OCI-LY7 (cell line): ENCODE results near the gene LIMK2. TPM values are rescaled to one million over a fixed set of nuclear protein-coding genes. Genes with fewer than 3 reads are reported as not detected.

Experiments used
- BruUV-seq: library from RNA; stranded (reverse); fragments of 400-500 nt; replicated peaks from 2 replicates; lab custom pipeline; 2021; lab: Mats Ljungman, UMichigan
- CTCF ChIA-PET: fragments of 300-600 bp; sonication (Branson Sonifier 250); formaldehyde crosslinking; loops from one replicate; lab custom pipeline; 2022; ENCODE audit warnings: antibody characterized with exemption; ENCODE audit not compliant: unreplicated experiment; lab: Charles Lee
- POLR2A ChIA-PET: fragments of 300-600 bp; sonication (Branson Sonifier 250); formaldehyde crosslinking; loops from one replicate; lab custom pipeline; 2022; ENCODE audit warnings: antibody characterized with exemption; lab: Charles Lee
- DNase-seq: peaks from one replicate; pipeline ENCODE4 v3.0.0-alpha.2; 2015; ENCODE audit warnings: low spot score
- H2AFZ ChIP-seq: fragments of 200-600 bp; sonication (generic), shearing (Covaris generic); 2 replicates; pipeline ENCODE4 v1.6.1; 2014; ENCODE audit warnings: mild to moderate bottlenecking, antibody characterized with exemption, low read length, moderate library complexity
- H3K27ac ChIP-seq: fragments of 200-600 bp; sonication (generic); 2 replicates; pipeline ENCODE4 v1.5.1; 2014; ENCODE audit warnings: mixed run types, low read depth, mild to moderate bottlenecking, moderate library complexity, low read length, inconsistent platforms; ENCODE audit not compliant: poor library complexity, severe bottlenecking
- H3K36me3 ChIP-seq: fragments of 200-600 bp; sonication (generic); 2 replicates; pipeline ENCODE4 v1.6.1; 2014; ENCODE audit warnings: mild to moderate bottlenecking, antibody characterized with exemption, low read length, moderate library complexity, mixed read lengths; ENCODE audit not compliant: insufficient read depth
- H3K4me1 ChIP-seq: fragments of 200-600 bp; sonication (generic); 2 replicates; pipeline ENCODE4 v1.5.1; 2014; ENCODE audit warnings: mild to moderate bottlenecking, low read length; ENCODE audit not compliant: insufficient read depth, poor library complexity, severe bottlenecking
- H3K4me2 ChIP-seq: fragments of 200-600 bp; sonication (generic); 2 replicates; pipeline ENCODE4 v1.6.1; 2014; ENCODE audit warnings: mild to moderate bottlenecking, low read length
- H3K4me3 ChIP-seq: fragments of 200-600 bp; sonication (generic); 2 replicates; pipeline ENCODE4 v1.5.1; 2014; ENCODE audit warnings: mild to moderate bottlenecking, low read depth, low read length; ENCODE audit not compliant: poor library complexity, severe bottlenecking
- H3K79me2 ChIP-seq: fragments of 200-600 bp; sonication (generic); 2 replicates; pipeline ENCODE4 v1.6.1; 2016; ENCODE audit warnings: low read depth, mild to moderate bottlenecking, low read length, moderate library complexity, mixed read lengths; ENCODE audit not compliant: insufficient read depth
- H3K9me2 ChIP-seq: fragments of 200-600 bp; sonication (generic); 2 replicates; pipeline ENCODE4 v1.6.1; 2016; ENCODE audit warnings: mild to moderate bottlenecking, low read length, mixed read lengths; ENCODE audit not compliant: insufficient read depth
- H3K9me3 ChIP-seq: fragments of 200-600 bp; sonication (generic); 2 replicates; pipeline ENCODE4 v1.6.1; 2014; ENCODE audit warnings: mild to moderate bottlenecking, mixed run types, low read length, mixed read lengths
- H4K20me1 ChIP-seq: fragments of 200-600 bp; sonication (generic); 2 replicates; pipeline ENCODE4 v1.6.1; 2014; ENCODE audit warnings: mild to moderate bottlenecking, antibody characterized with exemption, low read length, moderate library complexity, mixed read lengths; ENCODE audit not compliant: insufficient read depth
- EZH2phosphoT487 ChIP-seq: fragments of 200-600 bp; sonication (generic); IDR thresholded peaks from 2 replicates; pipeline ENCODE4 v1.6.1; 2018; ENCODE audit warnings: low read depth, borderline replicate concordance, mild to moderate bottlenecking, mixed run types, antibody characterized with exemption, low read length, moderate library complexity, mixed read lengths
- intact Hi-C: fragments of 100-400 bp; cut with micrococcal nuclease; formaldehyde crosslinking; loops from one replicate; pipeline ENCODE4 v1.10.0; 2022; ENCODE audit not compliant: unreplicated experiment
- total RNA-seq, 2 experiments: library from RNA; depleted of rRNA in 1 of 2; stranded (reverse); fragments of >200 nt in 1 of 2; shearing (Covaris generic) in 1 of 2; gene quantifications; 2 replicates each; pipeline ENCODE4 v1.2.3, GENCODE V29; 2014 to 2022
- TF ChIP-seq, protein P1 (sequence below): fragments of 200-600 bp; sonication (generic); conservative IDR thresholded peaks from 2 replicates; pipeline ENCODE4 v1.5.1; 2014; ENCODE audit warnings: mild to moderate bottlenecking, antibody characterized with exemption, low read length, moderate library complexity, mixed read lengths

Gene LIMK2
- total RNA-seq, 2 experiments from 2014 or later: 16.2 to 24.8 TPM

DNA sequence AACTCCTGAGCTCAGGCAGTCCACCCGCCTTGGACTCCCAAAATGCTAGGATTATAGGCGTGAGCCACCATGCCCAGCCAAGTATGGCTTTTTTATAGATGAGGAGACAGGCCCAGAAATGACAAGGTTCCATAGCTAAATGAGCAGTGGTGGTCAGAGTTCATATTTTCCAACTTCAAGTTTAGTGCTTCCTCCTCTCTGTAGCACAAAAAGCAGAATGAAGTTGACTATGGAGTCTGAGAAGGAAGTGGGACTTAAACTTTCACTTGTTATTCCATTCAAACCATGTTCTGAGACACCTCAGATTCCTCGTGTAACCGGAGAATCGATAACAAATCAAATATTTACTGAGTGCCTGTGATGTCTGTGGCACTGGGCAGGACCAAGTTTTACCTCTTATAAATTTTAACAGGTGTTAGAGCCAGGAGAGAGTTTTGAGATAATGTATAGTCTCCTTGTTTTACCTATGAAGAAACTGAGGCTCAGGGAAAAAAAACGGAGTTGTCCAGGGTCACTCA, 3.0 kb downstream of the LIMK2 start:
- POLR2A ChIA-PET: no interaction called here

DNA sequence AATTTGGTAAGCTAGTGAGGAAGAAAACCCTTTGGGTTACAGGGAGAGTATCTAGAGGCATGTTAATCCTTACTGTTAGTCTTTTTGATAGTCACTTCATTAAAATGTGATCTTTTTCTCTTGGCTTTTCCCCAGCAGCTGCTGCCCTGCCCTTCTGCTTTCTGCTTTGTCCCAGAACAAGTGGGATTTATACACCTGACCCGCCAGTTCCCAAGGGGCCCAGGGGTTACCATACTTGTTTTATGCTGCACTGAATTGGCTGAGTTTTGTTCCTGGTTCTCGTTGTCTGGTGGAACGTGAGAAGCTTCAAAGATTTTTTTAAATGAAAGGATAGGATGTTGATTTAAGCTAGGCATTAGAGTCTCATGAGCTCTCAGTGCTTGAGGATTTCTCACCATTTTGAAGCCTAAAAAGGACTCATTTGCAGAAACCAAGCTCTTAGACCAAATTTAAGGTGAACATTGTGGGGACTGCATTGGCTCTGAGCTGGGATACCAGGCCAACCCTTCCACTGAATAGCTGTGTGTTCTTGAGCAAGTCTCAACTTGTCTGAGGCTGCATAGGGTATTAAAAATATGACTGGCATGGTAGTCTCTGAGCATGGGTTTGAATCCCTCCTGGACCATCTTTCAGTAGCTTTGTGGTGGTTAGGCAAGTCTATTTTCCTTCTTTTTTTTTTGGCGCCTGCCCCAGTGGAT, 6.6 kb downstream of the LIMK2 start:
- no peak overlapping the region for H2AFZ ChIP-seq
- H3K4me2 ChIP-seq: no peak overlapping the region
- TF ChIP-seq, protein P1, sequence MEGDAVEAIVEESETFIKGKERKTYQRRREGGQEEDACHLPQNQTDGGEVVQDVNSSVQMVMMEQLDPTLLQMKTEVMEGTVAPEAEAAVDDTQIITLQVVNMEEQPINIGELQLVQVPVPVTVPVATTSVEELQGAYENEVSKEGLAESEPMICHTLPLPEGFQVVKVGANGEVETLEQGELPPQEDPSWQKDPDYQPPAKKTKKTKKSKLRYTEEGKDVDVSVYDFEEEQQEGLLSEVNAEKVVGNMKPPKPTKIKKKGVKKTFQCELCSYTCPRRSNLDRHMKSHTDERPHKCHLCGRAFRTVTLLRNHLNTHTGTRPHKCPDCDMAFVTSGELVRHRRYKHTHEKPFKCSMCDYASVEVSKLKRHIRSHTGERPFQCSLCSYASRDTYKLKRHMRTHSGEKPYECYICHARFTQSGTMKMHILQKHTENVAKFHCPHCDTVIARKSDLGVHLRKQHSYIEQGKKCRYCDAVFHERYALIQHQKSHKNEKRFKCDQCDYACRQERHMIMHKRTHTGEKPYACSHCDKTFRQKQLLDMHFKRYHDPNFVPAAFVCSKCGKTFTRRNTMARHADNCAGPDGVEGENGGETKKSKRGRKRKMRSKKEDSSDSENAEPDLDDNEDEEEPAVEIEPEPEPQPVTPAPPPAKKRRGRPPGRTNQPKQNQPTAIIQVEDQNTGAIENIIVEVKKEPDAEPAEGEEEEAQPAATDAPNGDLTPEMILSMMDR: no peak
- no peak for TF ChIP-seq EZH2phosphoT487
- H3K9me3 ChIP-seq: no peaks in the 10 kb centered on the region
- no peaks in the 10 kb centered on the region for H4K20me1 ChIP-seq
- no peak for DNase-seq
- POLR2A ChIA-PET: interaction anchor here (0.6 to 2.1 kb wide), 4 partner anchors 9 to 313 kb away, joined by 3 to 6 read pairs (median 4); no protein-coding TSS in a partner anchor
- intact Hi-C loops: no loop called here
- H3K4me3 ChIP-seq: no peak overlapping the region
- BruUV-seq: no TSS peak
- H3K4me1 ChIP-seq: peaks cover 21% of the 10 kb centered on the region
- peaks cover 13% of the 10 kb centered on the region; the same call in 1 of the 2 replicates for H3K79me2 ChIP-seq
- H3K27ac ChIP-seq: no peak overlapping the region
- no peaks in the 10 kb centered on the region for H3K9me2 ChIP-seq
- CTCF ChIA-PET: no interaction called here
- H3K36me3 ChIP-seq: no peaks in the 10 kb centered on the region

More for the DNA sequence above, 3.0 kb downstream of the LIMK2 start:
- Histone ChIP-seq H3K27ac (no peak overlapping the region), H3K36me3 (no peaks in the 10 kb centered on the region), H3K9me2 (no peaks in the 10 kb centered on the region), H4K20me1 (no peaks in the 10 kb centered on the region), H3K4me1 (peaks cover 24% of the 10 kb centered on the region), H3K4me2 (no peak overlapping the region), H2AFZ (no peak overlapping the region), H3K79me2 (peaks cover 9% of the 10 kb centered on the region; the same call in 1 of the 2 replicates), H3K4me3 (no peak overlapping the region), H3K9me3 (no peaks in the 10 kb centered on the region)
- intact Hi-C loops: no loop called here
- no peak for TF ChIP-seq EZH2phosphoT487
- TF ChIP-seq, protein P1: no peak
- BruUV-seq: no TSS peak
- CTCF ChIA-PET: no interaction called here
- no peak for DNase-seq

GRCh38 chr22:31221084-31221483, 9.0 kb downstream of the LIMK2 start:
- H3K79me2 ChIP-seq: peaks cover 13% of the 10 kb centered on the region; the same call in 1 of the 2 replicates
- CTCF ChIA-PET: no interaction called here
- POLR2A ChIA-PET: no interaction called here

More at GRCh38 chr22:31221084-31221483, 9.0 kb downstream of the LIMK2 start:
- H3K36me3 ChIP-seq: no peaks in the 10 kb centered on the region
- TF ChIP-seq, protein P1: no peak
- no peak for TF ChIP-seq EZH2phosphoT487
- no peak overlapping the region for H2AFZ ChIP-seq
- no peaks in the 10 kb centered on the region for H3K9me3 ChIP-seq
- peaks cover 21% of the 10 kb centered on the region for H3K4me1 ChIP-seq
- intact Hi-C loops: no loop called here
- no peaks in the 10 kb centered on the region for H3K9me2 ChIP-seq
- no peak overlapping the region for H3K27ac ChIP-seq
- H4K20me1 ChIP-seq: no peaks in the 10 kb centered on the region
- DNase-seq: no peak
- H3K4me3 ChIP-seq: no peak overlapping the region
- no peak overlapping the region for H3K4me2 ChIP-seq
- no TSS peak for BruUV-seq
